Measurements from ENCODE around the gene IGSF21.

DNA sequence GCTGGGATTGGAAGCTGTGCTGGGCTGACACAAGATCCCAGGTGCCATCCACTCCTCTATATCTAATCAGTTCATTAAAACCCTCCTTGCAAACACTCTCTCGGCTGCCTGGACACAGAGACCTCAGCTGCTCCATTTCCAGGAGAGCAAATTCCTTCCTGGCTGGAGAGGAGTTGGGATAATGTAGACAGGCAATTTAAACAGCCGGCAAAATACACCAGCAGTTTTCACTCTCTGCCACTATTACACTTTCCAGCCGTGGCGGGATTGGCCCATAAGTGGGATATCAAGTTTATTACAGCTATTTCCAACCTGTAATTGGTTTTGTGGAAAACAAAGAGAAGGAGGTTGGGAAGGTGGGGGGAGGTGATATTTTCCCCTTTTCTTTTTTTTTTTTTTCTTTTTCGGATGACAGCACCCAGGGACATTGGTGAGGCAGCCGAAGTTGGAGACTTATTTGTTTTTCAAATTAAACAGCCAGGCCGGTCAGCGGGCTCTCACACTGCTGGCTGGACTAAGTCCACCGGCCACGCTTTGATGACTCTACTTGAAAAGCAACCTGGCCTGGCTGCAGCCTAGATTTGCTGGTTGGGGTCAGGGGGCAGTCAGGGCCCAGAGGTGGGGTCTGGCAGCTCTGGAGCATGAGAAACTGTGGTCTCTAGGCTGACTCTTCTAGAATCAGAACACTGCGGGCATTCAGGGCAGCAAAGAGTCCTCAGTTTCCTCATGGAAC is 177.4 kb downstream of the IGSF21 start:
- TF ChIP-seq MTA2 (IDR thresholded peaks at IDR 0.05; ENCODE audit: low read depth) (no peak), BHLHE40 (IDR thresholded peaks at IDR 0.05; ENCODE audit: borderline replicate concordance in 1 of 2, low read depth in 2 of 2, low read length in 1 of 2) (no peak), CEBPB (IDR thresholded peaks at IDR 0.05; ENCODE audit: borderline replicate concordance in 1 of 2, low read depth in 2 of 2, low read length in 2 of 2) (no peak), SPI1 (IDR thresholded peaks at IDR 0.05; ENCODE audit: borderline replicate concordance, insufficient read depth, low read depth, low read length) (no peak)
- TF ChIP-seq, protein P1, sequence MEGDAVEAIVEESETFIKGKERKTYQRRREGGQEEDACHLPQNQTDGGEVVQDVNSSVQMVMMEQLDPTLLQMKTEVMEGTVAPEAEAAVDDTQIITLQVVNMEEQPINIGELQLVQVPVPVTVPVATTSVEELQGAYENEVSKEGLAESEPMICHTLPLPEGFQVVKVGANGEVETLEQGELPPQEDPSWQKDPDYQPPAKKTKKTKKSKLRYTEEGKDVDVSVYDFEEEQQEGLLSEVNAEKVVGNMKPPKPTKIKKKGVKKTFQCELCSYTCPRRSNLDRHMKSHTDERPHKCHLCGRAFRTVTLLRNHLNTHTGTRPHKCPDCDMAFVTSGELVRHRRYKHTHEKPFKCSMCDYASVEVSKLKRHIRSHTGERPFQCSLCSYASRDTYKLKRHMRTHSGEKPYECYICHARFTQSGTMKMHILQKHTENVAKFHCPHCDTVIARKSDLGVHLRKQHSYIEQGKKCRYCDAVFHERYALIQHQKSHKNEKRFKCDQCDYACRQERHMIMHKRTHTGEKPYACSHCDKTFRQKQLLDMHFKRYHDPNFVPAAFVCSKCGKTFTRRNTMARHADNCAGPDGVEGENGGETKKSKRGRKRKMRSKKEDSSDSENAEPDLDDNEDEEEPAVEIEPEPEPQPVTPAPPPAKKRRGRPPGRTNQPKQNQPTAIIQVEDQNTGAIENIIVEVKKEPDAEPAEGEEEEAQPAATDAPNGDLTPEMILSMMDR (IDR thresholded peaks at IDR 0.05 in 2 of 3, conservative IDR thresholded peaks at IDR 0.05 in 1 of 3; ENCODE audit: control insufficient read depth in 2 of 3, extremely low read depth in 1 of 3, insufficient read depth in 1 of 3, low read depth in 3 of 3, low read length in 3 of 3) = no peak

All from GM12878 (cell line).